Stimulated activated CD4-positive, alpha-beta T cell treated with anti-CD3 and anti-CD28 coated beads, Interleukin-1b, Interleukin-23, amount 100 ng/mL, for 24 hours (primary cell): ENCODE measurements around the gene NDRG3.

Source experiments
- DNase-seq, 4 experiments: peaks; one replicate each; pipeline ENCODE4 v3.0.0-alpha.2; 2020; ENCODE audit warnings: low read depth in 4 of 4, low spot score in 1 of 4

Gene NDRG3

GRCh38 chr20:36745927-36746659 lies at the start of gene NDRG3:
Gene NDRG3, minus strand, starts transcription at chr20:36746090. Its CDS starts 24,355 bp downstream, at chr20:36721735.
- DNase-seq, result peak; percentile 75 to 88 (median 80)

- no peak for DNase-seq
These were observed 48.2 kb upstream of the NDRG3 start for GRCh38 chr20:36794116-36794474.

- no peak for DNase-seq
These were observed 47.6 kb upstream of the NDRG3 start for GRCh38 chr20:36793294-36794115.

- DNase-seq, result no peak
These were observed 46.5 kb upstream of the NDRG3 start for GRCh38 chr20:36792422-36792821.

GRCh38 chr20:36791862-36792261 lies 46.0 kb upstream of the NDRG3 start:
- DNase-seq, result no peak

GRCh38 chr20:36786663-36787062 lies 40.8 kb upstream of the NDRG3 start:
- DNase-seq, result no peak

- DNase-seq, result no peak
These were observed 40.4 kb upstream of the NDRG3 start for GRCh38 chr20:36786246-36786645.

- DNase-seq, result no peak
These were observed 39.4 kb upstream of the NDRG3 start for GRCh38 chr20:36785308-36785707.

- no peak for DNase-seq
These were observed 39.0 kb upstream of the NDRG3 start for GRCh38 chr20:36784900-36785299.

- DNase-seq, result no peak
These were observed 38.2 kb upstream of the NDRG3 start for GRCh38 chr20:36784116-36784515.

GRCh38 chr20:36779656-36780025 lies 33.8 kb upstream of the NDRG3 start:
- DNase-seq, result no peak

- DNase-seq, result no peak
These were observed 33.2 kb upstream of the NDRG3 start for GRCh38 chr20:36778831-36779655.

- no peak for DNase-seq
These were observed 31.7 kb upstream of the NDRG3 start for GRCh38 chr20:36777576-36777975.

- DNase-seq, result no peak
These were observed 31.3 kb upstream of the NDRG3 start for GRCh38 chr20:36777167-36777566.

- DNase-seq, result no peak
These were observed 29.9 kb upstream of the NDRG3 start for GRCh38 chr20:36775826-36776225.

- DNase-seq, result no peak
These were observed 29.3 kb upstream of the NDRG3 start for GRCh38 chr20:36775196-36775595.

GRCh38 chr20:36773597-36774390 lies 27.9 kb upstream of the NDRG3 start, which contains the start of gene DSN1:
Gene DSN1, minus strand, starts transcription at chr20:36773763. Its CDS starts 2,305 bp downstream, at chr20:36771458.
- DNase-seq, result peak; percentile 97 to 99 (median 98)

- DNase-seq, result no peak
These were observed 27.3 kb upstream of the NDRG3 start for GRCh38 chr20:36773107-36773596.

GRCh38 chr20:36770680-36771079 lies 24.8 kb upstream of the NDRG3 start:
- no peak for DNase-seq

- no peak for DNase-seq
These were observed 23.0 kb upstream of the NDRG3 start for GRCh38 chr20:36768768-36769430.
